ENCODE measurements around the gene CEP83. TPM values are rescaled to one million over a fixed set of nuclear protein-coding genes. Genes with fewer than 3 reads are reported as not detected.

Gene CEP83
- total RNA-seq, 1 experiment from 2014 or later = 19.2 TPM

- no peak for DNase-seq (ENCODE audit: low read depth, low spot score)
- H3K4me3 ChIP-seq (replicated peaks in 1 of 2; ENCODE audit: low read depth in 1 of 2, low read length in 2 of 2) = no peak overlapping the region
- no peak overlapping the region for H3K9ac ChIP-seq (ENCODE audit: low read length)
- intact Hi-C loops (cut with micrococcal nuclease) = no loop called here
- no peak overlapping the region for H3K4me2 ChIP-seq (ENCODE audit: low read length)
- peaks cover 0 to 41% of the 10 kb centered on the region in 2 experiments; a peak in 2 of 4 replicates for H3K36me3 ChIP-seq (ENCODE audit: control insufficient read depth in 1 of 2, insufficient read depth in 2 of 2, low read length in 2 of 2)
- no peaks in the 10 kb centered on the region for H3K9me3 ChIP-seq (ENCODE audit: control insufficient read depth in 1 of 2, insufficient read depth in 1 of 2, low read depth in 1 of 2, low read length in 2 of 2)
- RAD21 ChIA-PET (ENCODE audit: low non-redundant PET in 1 of 2, low total read pairs in 2 of 2, uncharacterized antibody in 2 of 2, unreplicated experiment in 2 of 2) = no interaction called here
- ATAC-seq = no peak
- no TSS peak for BruUV-seq (replicated peaks)
- H3K4me1 ChIP-seq (ENCODE audit: control insufficient read depth in 1 of 2, insufficient read depth in 2 of 2, low read length in 2 of 2) = peaks cover 7 to 12% of the 10 kb centered on the region in 2 experiments; a peak in 3 of 4 replicates
- POLR2A ChIA-PET = no interaction called here
- H4K20me1 ChIP-seq (ENCODE audit: insufficient read depth) = no peaks in the 10 kb centered on the region
- H3K27me3 ChIP-seq (ENCODE audit: insufficient read depth, low read length) = no peaks in the 10 kb centered on the region
- TF ChIP-seq ZFX (IDR thresholded peaks at IDR 0.05) = no peak
- no peak for TF ChIP-seq EGR1 (IDR thresholded peaks at IDR 0.05; ENCODE audit: low read depth)
- no peak for TF ChIP-seq ELF1 (IDR thresholded peaks at IDR 0.05; ENCODE audit: borderline replicate concordance, low read depth)
- TF ChIP-seq FOSL1 (IDR thresholded peaks at IDR 0.05; ENCODE audit: low read depth) = no peak
- TF ChIP-seq ATF3 (IDR thresholded peaks at IDR 0.05) = no peak
- TF ChIP-seq CBX3 (IDR thresholded peaks at IDR 0.05; ENCODE audit: low read depth) = no peak
- H3K27ac ChIP-seq (ENCODE audit: low read depth, low read length) = no peak overlapping the region
- H2AFZ ChIP-seq (ENCODE audit: low read depth, low read length, poor library complexity, severe bottlenecking) = no peak overlapping the region
- no peaks in the 10 kb centered on the region for H3K9me2 ChIP-seq (ENCODE audit: insufficient read depth)
- CTCF ChIA-PET = no interaction called here
- no peaks in the 10 kb centered on the region for H3K79me2 ChIP-seq (ENCODE audit: insufficient read depth, low read length)
Measured at GRCh38 chr12:94309373-94309772, 150.3 kb downstream of the CEP83 start.

- ATAC-seq (peak; percentile 20; the same call in 1 of the 2 replicates), DNase-seq (ENCODE audit: low read depth, low spot score) (no peak)
- Histone ChIP-seq H3K9ac (ENCODE audit: low read length) (no peak overlapping the region), H3K4me3 (replicated peaks in 1 of 2; ENCODE audit: low read depth in 1 of 2, low read length in 2 of 2) (no peak overlapping the region), H3K4me2 (ENCODE audit: low read length) (peak overlapping the region; percentile 3; the same call in 1 of the 2 replicates), H3K9me2 (ENCODE audit: insufficient read depth) (no peaks in the 10 kb centered on the region), H3K79me2 (ENCODE audit: insufficient read depth, low read length) (no peaks in the 10 kb centered on the region), H4K20me1 (ENCODE audit: insufficient read depth) (no peaks in the 10 kb centered on the region), H3K4me1 (ENCODE audit: control insufficient read depth in 1 of 2, insufficient read depth in 2 of 2, low read length in 2 of 2) (peaks cover 7 to 12% of the 10 kb centered on the region in 2 experiments; a peak in 3 of 4 replicates), H3K36me3 (ENCODE audit: control insufficient read depth in 1 of 2, insufficient read depth in 2 of 2, low read length in 2 of 2) (peaks cover 0 to 42% of the 10 kb centered on the region in 2 experiments; a peak in 2 of 4 replicates), H3K27me3 (ENCODE audit: insufficient read depth, low read length) (no peaks in the 10 kb centered on the region), H3K9me3 (ENCODE audit: control insufficient read depth in 1 of 2, insufficient read depth in 1 of 2, low read depth in 1 of 2, low read length in 2 of 2) (no peaks in the 10 kb centered on the region), H2AFZ (ENCODE audit: low read depth, low read length, poor library complexity, severe bottlenecking) (no peak overlapping the region), H3K27ac (ENCODE audit: low read depth, low read length) (no peak overlapping the region)
- no peak for TF ChIP-seq CEBPB (IDR thresholded peaks at IDR 0.05; ENCODE audit: low read depth)
- TF ChIP-seq MAX (IDR thresholded peaks at IDR 0.05) = no peak
- no peak for TF ChIP-seq EGR1 (IDR thresholded peaks at IDR 0.05; ENCODE audit: low read depth)
- TF ChIP-seq RAD21 (IDR thresholded peaks at IDR 0.05; ENCODE audit: low read depth) = no peak
- no peak for TF ChIP-seq EZH2 (IDR thresholded peaks at IDR 0.05)
- TF ChIP-seq JUND (IDR thresholded peaks at IDR 0.05) = 0 out of 2 replicates have a peak, but pooled peaks have one; percentile 29
- no peak for TF ChIP-seq ELF1 (IDR thresholded peaks at IDR 0.05; ENCODE audit: borderline replicate concordance, low read depth)
- TF ChIP-seq CTCF (IDR thresholded peaks at IDR 0.05 in 2 of 3, conservative IDR thresholded peaks at IDR 0.05 in 1 of 3; ENCODE audit: borderline replicate concordance in 1 of 3, insufficient read depth in 1 of 3, low read depth in 2 of 3, low read length in 2 of 3) = no peak
- TF ChIP-seq FOSL1 (IDR thresholded peaks at IDR 0.05; ENCODE audit: low read depth) = peak; percentile 9; the same call in 1 of the 2 replicates
- ChIA-PET RAD21 (ENCODE audit: low non-redundant PET in 1 of 2, low total read pairs in 2 of 2, uncharacterized antibody in 2 of 2, unreplicated experiment in 2 of 2) (no interaction called here), CTCF (no interaction called here), POLR2A (no interaction called here)
- BruUV-seq (replicated peaks) = no TSS peak
- intact Hi-C loops (cut with micrococcal nuclease) = no loop called here
Measured at GRCh38 chr12:94308612-94309011, 151.1 kb downstream of the CEP83 start.

Data from HCT116 (cell line).